Measurements from ENCODE around the gene AGAP2. TPM values are rescaled to one million over a fixed set of nuclear protein-coding genes. Genes with fewer than 3 reads are reported as not detected.

The AGAP2 gene
- total and polyA plus RNA-seq, 2 of the 13 experiments (the other 11 are each of a cell fraction or from before 2014, with no cell fraction given), result 0.38 to 0.45 TPM

GRCh38 chr12:57734591-57734990 is 4.0 kb downstream of the AGAP2 start (continued):
- TF ChIP-seq TGIF2 (CRISPR knock-in tag; IDR thresholded peaks at IDR 0.05), result no peak

DNA sequence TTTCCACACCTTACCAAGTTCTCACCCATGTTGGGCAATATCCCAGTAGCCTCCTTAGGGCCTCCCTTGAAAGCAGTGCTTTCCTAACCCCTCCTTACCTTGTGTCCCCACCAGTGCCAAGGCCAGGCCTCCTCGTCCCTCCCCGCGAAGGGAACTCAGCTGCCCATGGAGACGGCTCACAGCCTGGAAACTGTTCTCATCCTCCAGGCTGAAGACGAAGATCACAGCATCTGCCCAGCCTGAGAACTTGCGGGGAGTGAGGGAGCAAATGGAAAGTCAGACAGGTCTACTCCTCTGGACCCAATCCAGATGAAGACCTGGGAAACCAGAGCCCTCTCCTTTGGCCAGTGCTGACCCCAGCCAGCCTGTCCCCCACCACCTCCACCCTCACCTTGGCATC is 4.6 kb downstream of the AGAP2 start:
- Histone ChIP-seq H3K9me3 (ENCODE audit: low read length) (no peaks in the 10 kb centered on the region), H3K27me3 (ENCODE audit: control insufficient read depth in 1 of 2, insufficient read depth in 2 of 2, low read length in 2 of 2) (peaks cover 11 to 63% of the 10 kb centered on the region in 2 experiments), H3K79me2 (ENCODE audit: insufficient read depth, low read length) (no peaks in the 10 kb centered on the region), H4K20me1 (ENCODE audit: insufficient read depth, low read length) (no peaks in the 10 kb centered on the region), H3K9ac (ENCODE audit: insufficient read depth, low read depth, low read length) (no peak overlapping the region), H3K4me3 (replicated peaks in 1 of 3; ENCODE audit: insufficient read depth in 1 of 3, low read depth in 2 of 3, low read length in 3 of 3) (no peak overlapping the region), H3K4me2 (ENCODE audit: low read depth, low read length) (no peak overlapping the region), H2AFZ (ENCODE audit: low read length) (no peak overlapping the region), H3K36me3 (replicated peaks in 1 of 2; ENCODE audit: control insufficient read depth in 1 of 2, insufficient read depth in 2 of 2, low read length in 2 of 2) (no peaks in the 10 kb centered on the region), H3K4me1 (ENCODE audit: insufficient read depth, low read length) (peaks cover 36% of the 10 kb centered on the region), H3K27ac (ENCODE audit: extremely low read length, insufficient read depth, low read length) (no peak overlapping the region)
- CTCF ChIA-PET (ENCODE audit: low intra/inter-chr PET ratio, low total read pairs), result no interaction called here
- DNase-seq (ENCODE audit: low spot score), result no peak
- 60% methylated on average over 4 of the region's 6 CpGs for WGBS (ENCODE audit: low lambda C conversion rate)
- intact Hi-C loops (cut with micrococcal nuclease; ENCODE audit: unreplicated experiment), result no loop called here
- POLR2A ChIA-PET, result interaction anchor here (0.6 to 3.3 kb wide), 3 partner anchors 8 to 112 kb away, joined by 3 to 29 read pairs (median 10); partner anchors contain the start of gene TSPAN31
- BruUV-seq (replicated peaks), result no TSS peak
- FAIRE-seq, result no peak
- TF ChIP-seq HMGXB4 (CRISPR knock-in tag; IDR thresholded peaks at IDR 0.05; ENCODE audit: borderline replicate concordance in 1 of 2, low read depth in 1 of 2), result no peak
- TF ChIP-seq AGO2 (optimal IDR thresholded peaks at IDR 0.05; ENCODE audit: low read depth, low read length), result no peak
- no peak for TF ChIP-seq TRIM22 (IDR thresholded peaks at IDR 0.05)
- no peak for TF ChIP-seq NFIC (IDR thresholded peaks at IDR 0.05; ENCODE audit: low read length)
- no peak for TF ChIP-seq ZNF746 (CRISPR knock-in tag; IDR thresholded peaks at IDR 0.05)
- TF ChIP-seq ZBTB42 (CRISPR knock-in tag; IDR thresholded peaks at IDR 0.05), result no peak
- in situ Hi-C loops (cut with HindIII; ENCODE audit: extremely low pct_ligation_motif_present, low pct_unique_long_range_greater_than_20kb), result no loop called here
- no peak for ATAC-seq
